ENCODE results near the gene HBQ1.
"Not testable (repeated sequence)": the region's sequence is repeated elsewhere in the genome, so short reads cannot be mapped to it uniquely, and the experiment has no call there.

Gene HBQ1

GRCh38 chr16:209359-209758 is 29.1 kb downstream of the HBQ1 start:
- DNase-seq (ENCODE audit: low read depth in 2 of 2) = not testable (repeated sequence)

GRCh38 chr16:211631-212180 is 31.4 kb downstream of the HBQ1 start:
- not testable (repeated sequence) for DNase-seq (ENCODE audit: low read depth in 2 of 2)

- no peak for DNase-seq (ENCODE audit: low read depth in 2 of 2)
Measured at GRCh38 chr16:212999-213398, 32.7 kb downstream of the HBQ1 start.

GRCh38 chr16:220021-220420 is 39.8 kb downstream of the HBQ1 start:
- no peak for DNase-seq (ENCODE audit: low read depth in 2 of 2)

- DNase-seq (ENCODE audit: low read depth in 2 of 2) = no peak
Measured at GRCh38 chr16:228151-228851, 48.0 kb downstream of the HBQ1 start.

GRCh38 chr16:228852-229730 is 48.8 kb downstream of the HBQ1 start, which contains the start of gene LUC7L:
LUC7L (minus strand) TSS chr16:229449; CDS start chr16:229339, 110 bp downstream.
- peak; percentile 67 to 71 for DNase-seq (ENCODE audit: low read depth in 2 of 2)

- DNase-seq (ENCODE audit: low read depth in 2 of 2) = no peak
Measured at GRCh38 chr16:229731-230281, 49.5 kb downstream of the HBQ1 start.

- DNase-seq (ENCODE audit: low read depth in 2 of 2) = not testable (repeated sequence)
Measured at GRCh38 chr16:230351-230750, 50.1 kb downstream of the HBQ1 start.

All from activated CD8-positive, alpha-beta memory T cell treated with anti-CD3 and anti-CD28 coated beads for 4 hours (primary cell).